Hepatocyte (in vitro differentiated cells): ENCODE results near the gene SZRD1. TPM values are rescaled to one million over a fixed set of nuclear protein-coding genes. Genes with fewer than 3 reads are reported as not detected.

ENCODE experiments used
- DNase-seq: peaks from one replicate; pipeline ENCODE4 v3.0.0-alpha.2; 2016; ENCODE audit warnings: low spot score
- H2AFZ ChIP-seq: fragments of 200-600 bp; sonication (generic); 2 replicates; pipeline ENCODE4 v1.6.0; 2016; ENCODE audit warnings: antibody characterized with exemption, mild to moderate bottlenecking
- H3K27ac ChIP-seq: fragments of 200-600 bp; sonication (generic); 2 replicates; pipeline ENCODE4 v1.5.1; 2016; ENCODE audit warnings: mild to moderate bottlenecking
- H3K27me3 ChIP-seq: fragments of 200-600 bp; sonication (generic); 2 replicates; pipeline ENCODE4 v1.6.1; 2016
- H3K36me3 ChIP-seq: fragments of 200-600 bp; sonication (generic); replicated peaks from 2 replicates; pipeline ENCODE4 v1.5.1; 2016; ENCODE audit warnings: low read depth; ENCODE audit not compliant: insufficient read depth
- H3K4me1 ChIP-seq: fragments of 200-600 bp; sonication (generic); 2 replicates; pipeline ENCODE4 v1.5.1; 2016; ENCODE audit warnings: mild to moderate bottlenecking, moderate library complexity; ENCODE audit not compliant: insufficient read depth
- H3K4me2 ChIP-seq: fragments of 200-600 bp; sonication (generic); 2 replicates; pipeline ENCODE4 v1.6.0; 2016
- H3K4me3 ChIP-seq: fragments of 200-600 bp; sonication (generic); 2 replicates; pipeline ENCODE4 v1.5.1; 2016; ENCODE audit warnings: mild to moderate bottlenecking
- H3K79me2 ChIP-seq: fragments of 200-600 bp; sonication (generic); 2 replicates; pipeline ENCODE4 v1.6.0; 2017; ENCODE audit warnings: mild to moderate bottlenecking
- H3K9me2 ChIP-seq: fragments of 200-600 bp; sonication (generic); replicated peaks from 2 replicates; pipeline ENCODE4 v1.6.0; 2017; ENCODE audit warnings: mild to moderate bottlenecking; ENCODE audit not compliant: insufficient read depth
- H3K9me3 ChIP-seq: fragments of 200-600 bp; sonication (generic); 2 replicates; pipeline ENCODE4 v1.5.1; 2016; ENCODE audit warnings: low read depth, mild to moderate bottlenecking
- H4K20me1 ChIP-seq: fragments of 200-600 bp; sonication (generic); 2 replicates; pipeline ENCODE4 v1.6.0; 2016; ENCODE audit warnings: mild to moderate bottlenecking; ENCODE audit not compliant: insufficient read depth, poor library complexity, severe bottlenecking
- CTCF ChIP-seq: fragments of 200-600 bp; sonication (generic); IDR thresholded peaks from 2 replicates; pipeline ENCODE4 v1.5.1; 2016; ENCODE audit warnings: antibody characterized with exemption, mild to moderate bottlenecking; ENCODE audit not compliant: poor library complexity
- EZH2 ChIP-seq: fragments of 200-600 bp; sonication (generic); IDR thresholded peaks from 2 replicates; pipeline ENCODE4 v1.6.1; 2016; ENCODE audit warnings: antibody characterized with exemption, mild to moderate bottlenecking, borderline replicate concordance
- EZH2phosphoT487 ChIP-seq: fragments of 200-600 bp; sonication (generic); IDR thresholded peaks from one replicate; pipeline ENCODE4 v1.6.1; 2018; ENCODE audit warnings: antibody characterized with exemption, mild to moderate bottlenecking, low read depth, moderate library complexity; ENCODE audit not compliant: unreplicated experiment, severe bottlenecking
- WGBS: methylation state at CpG from one replicate; pipeline ENCODE4 v1.1.6; 2016; ENCODE audit warnings: low lambda C conversion rate; ENCODE audit errors: missing lambda C conversion rate; 5-methylcytosine and 5-hydroxymethylcytosine counted together
- polyA plus RNA-seq: library from polyadenylated mRNA; unstranded; fragments of >200 nt; fragmentation: Nextera tagmentation; extraction: Ambion mirVana; gene quantifications from 2 replicates; pipeline ENCODE4 v1.2.1, GENCODE V29; 2016
- total RNA-seq: library from RNA; depleted of rRNA; stranded (reverse); fragments of >200 nt; gene quantifications from 2 replicates; pipeline ENCODE4 v1.2.3, GENCODE V29; 2014

SZRD1 gene
- total and polyA plus RNA-seq, 2 experiments from 2014 or later = 63.0 to 72.1 TPM

DNA sequence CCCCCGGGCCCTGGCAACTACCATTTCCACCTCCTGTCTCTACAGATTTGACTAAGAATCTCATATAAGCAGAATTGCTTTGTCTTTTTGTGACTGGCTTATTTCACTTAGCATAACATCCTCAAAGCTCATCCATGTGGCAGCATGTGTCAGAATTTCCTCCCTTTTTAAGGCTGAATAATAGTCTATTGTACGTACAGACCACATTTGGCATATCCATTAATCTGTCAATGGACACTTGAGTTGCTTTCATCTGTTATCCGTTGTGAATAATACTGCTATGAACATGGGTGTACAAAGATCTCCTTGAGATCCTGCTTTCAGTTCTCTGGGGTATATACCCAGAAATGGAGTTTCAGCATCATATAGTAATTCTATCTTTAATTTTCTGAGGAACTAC, 46.1 kb downstream of the SZRD1 start:
- 92% methylated on average over 3 of the region's 3 CpGs for WGBS
- TF ChIP-seq EZH2 (no peak), EZH2phosphoT487 (no peak), CTCF (no peak)

GRCh38 chr1:16418823-16419425, 51.9 kb downstream of the SZRD1 start:
- DNase-seq = no peak
- H3K4me1 ChIP-seq = no peaks in the 10 kb centered on the region
- no peaks in the 10 kb centered on the region for H4K20me1 ChIP-seq
- H3K36me3 ChIP-seq = no peaks in the 10 kb centered on the region
- H3K9me2 ChIP-seq = no peaks in the 10 kb centered on the region
- TF ChIP-seq CTCF (no peak), EZH2 (no peak), EZH2phosphoT487 (no peak)
- no peaks in the 10 kb centered on the region for H3K79me2 ChIP-seq
- no peak overlapping the region for H3K4me2 ChIP-seq
- H3K9me3 ChIP-seq = no peaks in the 10 kb centered on the region
- no peak overlapping the region for H3K4me3 ChIP-seq
- H2AFZ ChIP-seq = no peak overlapping the region
- H3K27me3 ChIP-seq = no peaks in the 10 kb centered on the region
- no peak overlapping the region for H3K27ac ChIP-seq
- WGBS = 81% methylated on average over 7 of the region's 7 CpGs

More for the DNA sequence above, 46.1 kb downstream of the SZRD1 start:
- Histone ChIP-seq H3K9me2 (no peaks in the 10 kb centered on the region), H3K4me2 (no peak overlapping the region), H4K20me1 (no peaks in the 10 kb centered on the region), H2AFZ (no peak overlapping the region), H3K27me3 (no peaks in the 10 kb centered on the region), H3K36me3 (no peaks in the 10 kb centered on the region), H3K9me3 (no peaks in the 10 kb centered on the region), H3K4me1 (no peaks in the 10 kb centered on the region), H3K27ac (no peak overlapping the region), H3K79me2 (no peaks in the 10 kb centered on the region), H3K4me3 (no peak overlapping the region)
- DNase-seq = no peak

DNA sequence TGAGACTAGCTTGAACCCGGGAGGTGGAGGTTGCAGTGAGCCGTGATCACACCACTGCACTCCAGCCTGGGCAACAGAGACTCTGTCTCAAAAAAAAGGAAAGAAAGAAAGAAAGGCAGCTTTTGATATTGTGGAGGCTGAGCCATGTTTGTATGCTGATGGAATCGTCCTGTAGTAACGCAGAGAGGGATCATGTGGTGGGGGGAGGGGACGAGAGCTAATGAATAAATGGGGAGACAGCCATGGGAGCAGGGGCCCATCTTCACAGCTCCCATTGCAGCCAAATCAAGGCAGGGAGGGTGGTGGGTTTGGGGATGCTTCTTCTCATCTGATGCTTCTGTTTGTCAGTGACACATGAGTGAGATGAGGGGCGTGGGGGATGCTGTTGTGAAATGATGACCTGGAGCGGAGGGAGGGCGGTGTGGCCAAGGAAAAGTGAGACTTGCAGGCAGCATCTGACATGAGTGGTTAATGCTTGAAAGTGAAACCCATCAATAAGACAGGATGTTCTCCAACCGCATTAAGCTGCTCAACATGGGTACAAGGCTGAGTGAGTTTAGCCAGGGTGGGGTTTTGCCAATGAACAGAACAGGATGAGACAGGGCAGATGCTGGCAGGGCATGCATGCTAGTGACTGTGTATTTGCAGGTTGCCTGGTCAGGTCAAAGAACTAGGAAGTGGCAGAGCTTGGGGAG, 53.5 kb downstream of the SZRD1 start:
- Histone ChIP-seq H3K9me2 (no peaks in the 10 kb centered on the region), H3K4me2 (no peak overlapping the region), H3K27me3 (no peaks in the 10 kb centered on the region), H3K4me3 (no peak overlapping the region), H3K4me1 (no peaks in the 10 kb centered on the region), H4K20me1 (no peaks in the 10 kb centered on the region), H3K79me2 (no peaks in the 10 kb centered on the region), H3K27ac (no peak overlapping the region), H3K36me3 (no peaks in the 10 kb centered on the region), H2AFZ (no peak overlapping the region), H3K9me3 (no peaks in the 10 kb centered on the region)
- TF ChIP-seq EZH2phosphoT487 (no peak), EZH2 (no peak), CTCF (no peak)
- no peak for DNase-seq
- 82% methylated on average over 9 of the region's 9 CpGs for WGBS
